HG02798 (cell line): ENCODE measurements around the gene RHOT1.
A peak's percentile ranks its signal among the peaks of the same experiment; 100 is the strongest.
"Not testable (repeated sequence)": the region's sequence is repeated elsewhere in the genome, so short reads cannot be mapped to it uniquely, and the experiment has no call there.

Experiments
- ATAC-seq: cut with Tn5 transposase; IDR thresholded peaks from one replicate; pipeline ENCODE4 v1.9.1; 2021; ENCODE audit warnings: mild to moderate bottlenecking; ENCODE audit not compliant: unreplicated experiment, poor library complexity

Gene RHOT1

GRCh38 chr17:32120716-32121115, 21.6 kb upstream of the RHOT1 start:
- no peak for ATAC-seq

DNA sequence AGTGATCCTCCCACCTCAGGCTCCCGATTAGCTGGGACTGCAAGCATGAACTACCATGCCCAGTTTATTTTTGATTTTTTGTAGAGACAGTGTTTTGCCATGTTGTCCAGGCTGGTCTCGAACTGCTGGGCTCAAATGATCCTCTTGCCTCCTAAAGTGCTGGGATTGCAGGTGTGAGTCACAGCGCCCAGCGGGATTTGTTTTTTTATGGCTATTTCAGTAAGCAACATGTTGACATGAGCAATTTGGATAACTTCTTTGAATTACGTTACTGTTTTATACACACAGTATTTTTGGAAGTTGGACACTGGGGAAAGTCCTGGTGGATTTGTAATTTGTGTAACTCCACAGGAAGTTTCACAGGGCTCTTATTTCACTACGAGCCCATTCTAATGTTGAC, 18.5 kb upstream of the RHOT1 start:
- ATAC-seq: no peak

DNA sequence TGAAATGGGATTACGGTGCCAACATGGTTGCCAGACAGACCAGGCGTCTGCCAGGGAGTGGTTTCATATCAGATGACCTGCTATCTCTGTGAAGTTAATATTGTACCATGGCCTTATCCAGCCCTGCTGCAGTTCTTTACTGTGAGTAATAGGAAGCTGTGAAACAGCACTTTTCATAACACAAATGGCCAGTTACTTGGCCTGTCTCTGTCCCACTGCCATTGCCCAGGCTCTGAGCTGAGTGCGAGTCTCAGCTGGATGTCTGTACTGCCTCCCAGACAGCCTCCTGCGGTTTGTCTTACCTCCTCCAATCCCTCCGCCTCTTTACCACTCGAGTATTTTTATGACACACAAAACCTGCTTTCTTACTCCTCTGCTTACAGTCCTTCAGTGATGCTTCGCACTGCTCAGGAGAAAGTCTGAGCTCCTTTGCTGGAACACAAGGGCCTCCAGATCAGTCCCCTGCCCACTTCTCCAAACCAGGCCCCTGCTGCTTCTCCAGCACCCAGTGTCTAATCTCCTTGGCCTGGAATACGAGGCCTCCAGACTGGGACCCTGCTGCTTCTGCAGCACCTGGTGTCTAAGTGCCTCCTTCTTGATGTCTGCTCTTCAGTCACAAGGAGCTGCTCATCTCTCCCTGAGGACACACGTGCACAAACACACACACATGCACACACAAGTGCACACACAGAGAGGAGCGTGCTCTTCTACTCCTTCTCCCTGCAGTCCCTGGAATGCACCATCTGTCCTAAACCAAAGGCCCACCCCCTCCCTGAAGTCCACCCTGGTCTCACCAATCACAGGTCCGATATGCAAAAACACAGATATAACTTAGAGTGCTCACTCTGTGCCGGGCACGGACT, 17.1 kb upstream of the RHOT1 start:
- no peak for ATAC-seq

DNA sequence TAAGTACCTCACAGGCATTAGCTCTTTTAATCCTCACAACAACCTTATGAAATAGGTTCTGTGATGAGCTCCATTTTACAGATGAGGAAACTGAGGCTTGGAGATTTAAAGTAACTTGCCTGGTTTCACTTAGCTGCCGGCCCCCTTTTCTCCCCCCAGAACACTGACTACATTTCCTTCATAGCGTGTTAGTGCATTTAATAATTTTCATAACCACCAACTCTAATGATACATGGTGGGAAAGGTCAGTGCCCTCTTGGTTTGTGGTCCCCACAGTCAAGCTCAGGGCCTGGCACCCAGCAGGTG, 16.5 kb upstream of the RHOT1 start:
- no peak for ATAC-seq

DNA sequence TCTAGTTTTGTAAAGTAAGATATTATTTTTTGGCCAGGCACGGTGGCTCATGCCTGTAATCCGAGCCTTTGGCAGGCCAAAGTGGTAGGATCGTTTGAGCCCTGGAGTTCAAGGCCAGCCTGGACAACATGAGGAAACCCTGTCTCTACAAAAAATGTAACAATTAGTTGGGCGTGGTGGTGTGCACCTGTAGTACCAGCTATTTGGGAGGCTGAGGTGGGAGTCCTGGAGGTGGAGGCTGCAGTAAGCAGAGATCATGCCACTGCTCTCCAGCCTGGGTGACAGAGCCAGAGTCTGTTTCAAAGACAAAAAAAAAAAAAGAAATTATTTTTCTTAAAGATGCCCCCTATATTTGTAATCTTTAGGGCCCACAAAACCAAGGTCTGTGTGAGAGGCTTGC, 16.0 kb upstream of the RHOT1 start:
- ATAC-seq: no peak

- ATAC-seq: no peak
Measured at GRCh38 chr17:32126746-32127145, 15.6 kb upstream of the RHOT1 start.

- ATAC-seq: peak; percentile 91
Measured at GRCh38 chr17:32127158-32127897, 15.0 kb upstream of the RHOT1 start.

DNA sequence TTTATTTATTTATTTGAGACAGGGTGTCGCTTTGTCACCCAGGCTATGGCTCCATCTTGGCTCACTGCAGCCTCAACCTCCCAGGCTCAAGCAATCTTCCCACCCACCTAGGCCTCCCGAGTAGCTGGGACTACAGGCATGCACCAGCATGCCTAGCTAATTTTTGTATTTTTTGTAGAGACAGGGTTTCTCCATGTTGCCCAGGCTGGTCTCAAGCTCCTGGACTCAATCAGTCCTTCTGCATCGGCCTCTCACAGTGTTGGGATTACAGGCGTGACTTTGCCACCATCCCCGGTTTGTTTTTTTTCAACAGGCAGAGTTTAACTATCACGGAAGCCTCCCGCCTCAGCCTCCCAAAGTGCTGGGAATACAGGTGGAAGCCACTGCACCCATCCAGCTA, 13.8 kb upstream of the RHOT1 start:
- not testable (repeated sequence) for ATAC-seq

DNA sequence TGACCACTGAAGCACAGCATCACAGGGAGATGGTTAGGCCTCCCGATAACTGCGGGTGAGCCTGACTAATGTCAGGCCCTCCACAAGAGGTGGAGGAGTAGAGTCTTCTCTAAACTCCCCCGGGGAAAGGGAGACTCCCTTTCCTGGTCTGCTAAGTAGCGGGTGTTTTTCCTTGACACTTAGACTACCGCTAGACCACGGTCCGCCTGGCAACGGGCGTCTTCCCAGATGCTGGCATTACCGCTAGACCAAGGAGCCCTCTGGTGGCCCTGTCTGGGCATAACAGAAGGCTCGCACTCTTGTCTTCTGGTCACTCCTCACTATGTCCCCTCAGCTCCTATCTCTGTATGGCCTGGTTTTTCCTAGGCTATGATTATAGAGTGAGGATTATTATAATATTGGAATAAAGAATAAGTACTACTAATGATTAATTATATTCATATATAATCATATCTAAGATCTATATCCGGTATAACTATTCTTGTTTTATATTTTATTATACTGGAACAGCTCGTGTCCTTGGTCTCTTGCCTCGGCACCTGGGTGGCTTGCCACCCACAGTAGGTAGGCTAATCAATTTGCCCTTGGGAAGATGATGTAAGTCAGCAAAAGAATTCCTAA, 6.7 kb upstream of the RHOT1 start:
- ATAC-seq: not testable (repeated sequence)

DNA sequence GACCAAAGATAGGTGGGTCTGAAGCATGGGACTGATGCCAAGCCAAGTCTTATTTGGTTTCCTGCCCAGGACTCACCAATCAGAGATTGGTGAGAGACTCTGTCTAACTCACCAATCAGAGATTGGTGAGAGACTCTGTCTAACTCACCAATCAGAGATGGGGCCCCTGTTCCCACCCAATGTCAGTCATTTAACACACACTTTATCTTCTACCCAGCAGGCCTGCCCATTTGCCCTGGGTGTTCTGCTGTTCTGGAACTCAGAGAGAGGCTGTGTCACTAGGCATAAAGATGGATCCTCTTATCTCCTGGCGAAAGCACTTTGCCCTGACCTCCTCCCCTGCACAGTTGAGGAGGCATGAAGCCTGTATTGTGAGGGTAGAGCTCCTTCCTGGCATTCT, 5.4 kb upstream of the RHOT1 start:
- ATAC-seq: no peak

GRCh38 chr17:32139504-32139903, 2.8 kb upstream of the RHOT1 start:
- not testable (repeated sequence) for ATAC-seq

GRCh38 chr17:32141258-32141657, 1.0 kb upstream of the RHOT1 start:
- ATAC-seq: no peak

- no peak for ATAC-seq
Measured at GRCh38 chr17:32141679-32142037, 644 bp upstream of the RHOT1 start.

DNA sequence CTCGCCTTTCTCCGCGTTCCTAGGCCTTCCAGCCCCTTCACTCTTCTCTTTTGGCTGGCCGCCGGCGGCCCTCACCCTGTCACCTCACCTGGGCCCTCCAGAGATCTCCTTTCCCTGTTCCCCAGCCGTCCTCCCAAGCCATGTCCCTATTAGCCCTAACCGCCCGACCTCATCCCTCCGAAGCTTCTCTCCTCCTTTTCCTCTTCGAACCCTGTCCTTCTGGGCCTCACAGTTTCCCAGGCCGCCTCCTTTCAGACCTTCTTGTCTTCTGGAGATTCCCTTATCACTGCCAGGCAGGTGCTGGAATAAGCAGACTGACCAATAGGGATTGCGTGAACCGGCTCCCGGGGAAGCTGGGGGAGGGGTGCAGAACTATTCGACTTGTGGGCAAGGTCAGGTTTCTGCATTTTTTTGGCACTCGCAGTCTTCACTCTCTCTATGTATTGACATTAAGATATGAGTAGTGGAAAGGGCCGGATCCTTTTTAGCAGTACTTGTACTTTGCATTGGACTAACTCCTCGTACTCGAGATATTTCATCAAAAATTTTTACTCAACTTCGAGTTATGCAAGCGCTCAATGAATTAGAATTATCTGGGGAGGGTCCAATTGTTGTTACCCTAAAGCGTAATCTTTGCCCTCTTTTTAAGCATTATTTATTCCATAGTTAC, 690 bp downstream of the RHOT1 start:
- ATAC-seq: no peak

GRCh38 chr17:32143527-32143870, 1.2 kb downstream of the RHOT1 start:
- ATAC-seq: no peak

DNA sequence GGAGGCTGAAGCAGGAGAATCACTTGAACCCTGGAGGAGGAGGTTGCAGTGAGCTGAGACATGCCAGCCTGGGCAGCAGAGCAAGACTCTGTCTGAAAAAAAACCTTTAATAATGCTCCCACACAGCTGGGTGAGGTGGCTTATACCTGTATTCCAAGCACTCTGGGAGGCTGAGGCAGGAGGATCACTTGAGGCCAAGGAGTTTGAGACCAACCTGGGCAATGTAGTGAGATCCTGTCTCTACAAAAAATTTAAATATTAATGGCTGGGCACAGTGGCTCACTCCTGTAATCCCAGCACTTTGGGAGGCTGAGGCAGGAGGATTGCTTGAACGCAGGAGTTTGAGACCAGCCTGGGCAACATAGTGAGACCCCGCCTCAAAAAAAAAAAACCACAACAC, 2.1 kb downstream of the RHOT1 start:
- ATAC-seq: not testable (repeated sequence)

GRCh38 chr17:32148351-32148750, 6.0 kb downstream of the RHOT1 start:
- ATAC-seq: no peak

DNA sequence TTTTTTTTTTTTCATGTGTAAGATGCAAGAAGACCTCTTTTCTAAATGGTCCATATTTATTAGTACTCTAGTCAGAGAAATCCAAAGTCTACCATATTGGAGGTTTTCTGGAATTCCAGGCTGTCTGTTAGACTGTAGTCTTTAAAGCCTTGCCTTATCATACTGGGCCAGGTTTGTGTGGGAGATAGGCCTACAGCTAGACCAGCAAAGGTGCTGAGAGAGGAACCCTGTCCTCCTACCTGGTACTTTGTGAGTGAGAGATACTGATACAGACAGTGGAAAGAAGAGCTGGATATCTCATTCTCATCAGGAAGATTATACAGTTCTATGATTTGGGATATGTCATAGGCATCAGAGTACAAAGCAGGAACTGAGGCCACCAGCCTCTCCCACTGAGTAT, 8.1 kb downstream of the RHOT1 start:
- no peak for ATAC-seq

DNA sequence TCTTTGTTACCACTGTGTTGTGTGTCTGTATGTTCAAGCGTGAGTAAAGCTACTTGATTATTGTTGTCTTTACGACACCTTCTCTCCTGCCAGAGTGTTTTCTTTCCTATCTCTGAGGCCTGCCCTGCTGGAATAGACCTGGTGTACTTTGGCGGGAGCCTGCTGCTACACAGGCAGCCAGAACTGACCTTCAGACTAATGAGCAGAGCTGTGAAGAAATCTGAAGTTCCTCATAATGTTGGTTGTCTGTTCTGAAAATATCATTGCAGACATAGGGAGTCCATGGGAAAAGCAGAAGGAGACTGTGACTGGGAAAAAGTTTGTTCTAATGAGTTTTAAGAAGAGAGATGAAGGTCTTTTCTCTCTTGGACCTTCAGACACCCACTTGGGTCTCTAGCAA, 9.8 kb downstream of the RHOT1 start:
- no peak for ATAC-seq

- ATAC-seq: no peak
Measured at GRCh38 chr17:32155896-32156295, 13.6 kb downstream of the RHOT1 start.

DNA sequence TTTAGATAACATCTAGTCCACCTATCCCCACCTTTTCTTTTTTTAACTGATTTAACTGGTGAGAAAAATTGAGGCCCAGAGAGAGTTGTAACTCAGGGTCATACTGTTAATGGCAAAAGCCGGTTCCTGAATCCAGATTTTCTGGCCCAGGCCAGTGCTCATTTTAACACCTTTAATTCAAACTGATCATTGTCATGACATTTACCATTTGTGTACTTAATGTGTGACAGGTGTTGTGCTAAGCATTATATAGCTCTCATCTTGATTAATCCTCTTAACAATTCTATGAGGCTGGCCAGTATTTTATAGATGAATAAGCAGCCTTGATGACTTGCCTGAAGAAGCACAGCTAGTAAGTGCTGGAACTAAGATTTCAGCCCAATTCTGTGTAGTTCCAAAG, 14.4 kb downstream of the RHOT1 start:
- ATAC-seq: no peak
